Lower lobe of right lung (tissue), 2 donors: ENCODE results near the gene NBPF3. TPM values are rescaled to one million over a fixed set of nuclear protein-coding genes. Genes with fewer than 3 reads are reported as not detected.

ENCODE experiments used
- ATAC-seq, 2 donors: fragments of 200-7000 bp; cut with Tn5 transposase; one replicate each; pipeline ENCODE4 v1.9.1; 2020 to 2022; ENCODE audit warnings: mild to moderate bottlenecking in 2 of 2, moderate library complexity in 2 of 2
- DNase-seq: peaks from one replicate; pipeline ENCODE4 v3.0.0-alpha.2; 2020
- H3K27ac ChIP-seq: fragments of 200-600 bp; one replicate; pipeline ENCODE4 v1.8.0; 2022
- H3K27me3 ChIP-seq: fragments of 200-600 bp; one replicate; pipeline ENCODE4 v1.8.0; 2022; ENCODE audit warnings: low read depth
- H3K36me3 ChIP-seq: fragments of 200-600 bp; one replicate; pipeline ENCODE4 v1.8.0; 2022; ENCODE audit warnings: mild to moderate bottlenecking
- H3K4me1 ChIP-seq: fragments of 200-600 bp; one replicate; pipeline ENCODE4 v1.8.0; 2022
- H3K4me3 ChIP-seq: fragments of 200-600 bp; one replicate; pipeline ENCODE4 v1.8.0; 2022; ENCODE audit warnings: mild to moderate bottlenecking
- H3K9me3 ChIP-seq: fragments of 200-600 bp; one replicate; pipeline ENCODE4 v1.8.0; 2022
- intact Hi-C: fragments of 100-400 bp; cut with DNase I; formaldehyde crosslinking; loops from one replicate; pipeline ENCODE4 v1.11.0; 2022
- total RNA-seq: library from RNA; stranded (reverse); fragmentation: NEBNext Ultra II Directional; extraction: Animal tissue kit (Norgen Biotek cat#: 25700); gene quantifications from one replicate; pipeline ENCODE4 v1.2.1, GENCODE V29; 2021
- TF ChIP-seq, protein P1 (sequence below): fragments of 200-600 bp; IDR thresholded peaks from one replicate; pipeline ENCODE4 v1.8.0; 2022; ENCODE audit warnings: antibody characterized with exemption, mild to moderate bottlenecking
- donor health status: DM: no; HTN: yes; CAD: no; lungs with severe emphysema.

NBPF3 gene
- total RNA-seq, 1 donor from 2014 or later: 9.5 TPM

GRCh38 chr1:21532496-21532895 is 92.6 kb downstream of the NBPF3 start:
- Histone ChIP-seq H3K27me3 (no peaks in the 10 kb centered on the region), H3K4me3 (no peak overlapping the region), H3K9me3 (no peaks in the 10 kb centered on the region), H3K4me1 (peaks cover 23% of the 10 kb centered on the region), H3K36me3 (no peaks in the 10 kb centered on the region), H3K27ac (no peak overlapping the region)
- intact Hi-C loops: no loop called here
- TF ChIP-seq, protein P1, sequence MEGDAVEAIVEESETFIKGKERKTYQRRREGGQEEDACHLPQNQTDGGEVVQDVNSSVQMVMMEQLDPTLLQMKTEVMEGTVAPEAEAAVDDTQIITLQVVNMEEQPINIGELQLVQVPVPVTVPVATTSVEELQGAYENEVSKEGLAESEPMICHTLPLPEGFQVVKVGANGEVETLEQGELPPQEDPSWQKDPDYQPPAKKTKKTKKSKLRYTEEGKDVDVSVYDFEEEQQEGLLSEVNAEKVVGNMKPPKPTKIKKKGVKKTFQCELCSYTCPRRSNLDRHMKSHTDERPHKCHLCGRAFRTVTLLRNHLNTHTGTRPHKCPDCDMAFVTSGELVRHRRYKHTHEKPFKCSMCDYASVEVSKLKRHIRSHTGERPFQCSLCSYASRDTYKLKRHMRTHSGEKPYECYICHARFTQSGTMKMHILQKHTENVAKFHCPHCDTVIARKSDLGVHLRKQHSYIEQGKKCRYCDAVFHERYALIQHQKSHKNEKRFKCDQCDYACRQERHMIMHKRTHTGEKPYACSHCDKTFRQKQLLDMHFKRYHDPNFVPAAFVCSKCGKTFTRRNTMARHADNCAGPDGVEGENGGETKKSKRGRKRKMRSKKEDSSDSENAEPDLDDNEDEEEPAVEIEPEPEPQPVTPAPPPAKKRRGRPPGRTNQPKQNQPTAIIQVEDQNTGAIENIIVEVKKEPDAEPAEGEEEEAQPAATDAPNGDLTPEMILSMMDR: no peak
- ATAC-seq (no peak), DNase-seq (no peak)

GRCh38 chr1:21532992-21533534 is 93.1 kb downstream of the NBPF3 start:
- ATAC-seq: no peak
- Histone ChIP-seq H3K27me3 (peaks cover 4% of the 10 kb centered on the region), H3K4me1 (peaks cover 29% of the 10 kb centered on the region), H3K9me3 (no peaks in the 10 kb centered on the region), H3K36me3 (no peaks in the 10 kb centered on the region), H3K27ac (no peak overlapping the region), H3K4me3 (no peak overlapping the region)
- intact Hi-C loops: no loop called here
- TF ChIP-seq, protein P1: no peak
- no peak for DNase-seq

GRCh38 chr1:21534146-21534545 is 94.2 kb downstream of the NBPF3 start:
- Histone ChIP-seq H3K36me3 (no peaks in the 10 kb centered on the region), H3K4me3 (no peak overlapping the region), H3K9me3 (no peaks in the 10 kb centered on the region), H3K27me3 (peaks cover 4% of the 10 kb centered on the region), H3K27ac (no peak overlapping the region), H3K4me1 (peaks cover 40% of the 10 kb centered on the region)
- ATAC-seq (no peak), DNase-seq (no peak)
- intact Hi-C loops: no loop called here
- TF ChIP-seq, protein P1: no peak

Other genes with a start within 250 kb of the NBPF3 start
- 90.9 TPM for gene ECE1, start 149.7 kb upstream of the NBPF3 start, total RNA-seq
- gene ALPL, start 69.3 kb downstream of the NBPF3 start, total RNA-seq: 123 TPM
- gene RAP1GAP, start 229.2 kb downstream of the NBPF3 start, total RNA-seq: 33.7 TPM